HG02759 (cell line): Measurements from ENCODE around the gene DIRAS2.
"Not testable (repeated sequence)": the region's sequence is repeated elsewhere in the genome, so short reads cannot be mapped to it uniquely, and the experiment has no call there.

Experiments used
- ATAC-seq: cut with Tn5 transposase; IDR thresholded peaks from one replicate; pipeline ENCODE4 v1.9.1; 2021; ENCODE audit warnings: mild to moderate bottlenecking, moderate library complexity; ENCODE audit not compliant: unreplicated experiment

Gene DIRAS2, protein sequence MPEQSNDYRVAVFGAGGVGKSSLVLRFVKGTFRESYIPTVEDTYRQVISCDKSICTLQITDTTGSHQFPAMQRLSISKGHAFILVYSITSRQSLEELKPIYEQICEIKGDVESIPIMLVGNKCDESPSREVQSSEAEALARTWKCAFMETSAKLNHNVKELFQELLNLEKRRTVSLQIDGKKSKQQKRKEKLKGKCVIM

DNA sequence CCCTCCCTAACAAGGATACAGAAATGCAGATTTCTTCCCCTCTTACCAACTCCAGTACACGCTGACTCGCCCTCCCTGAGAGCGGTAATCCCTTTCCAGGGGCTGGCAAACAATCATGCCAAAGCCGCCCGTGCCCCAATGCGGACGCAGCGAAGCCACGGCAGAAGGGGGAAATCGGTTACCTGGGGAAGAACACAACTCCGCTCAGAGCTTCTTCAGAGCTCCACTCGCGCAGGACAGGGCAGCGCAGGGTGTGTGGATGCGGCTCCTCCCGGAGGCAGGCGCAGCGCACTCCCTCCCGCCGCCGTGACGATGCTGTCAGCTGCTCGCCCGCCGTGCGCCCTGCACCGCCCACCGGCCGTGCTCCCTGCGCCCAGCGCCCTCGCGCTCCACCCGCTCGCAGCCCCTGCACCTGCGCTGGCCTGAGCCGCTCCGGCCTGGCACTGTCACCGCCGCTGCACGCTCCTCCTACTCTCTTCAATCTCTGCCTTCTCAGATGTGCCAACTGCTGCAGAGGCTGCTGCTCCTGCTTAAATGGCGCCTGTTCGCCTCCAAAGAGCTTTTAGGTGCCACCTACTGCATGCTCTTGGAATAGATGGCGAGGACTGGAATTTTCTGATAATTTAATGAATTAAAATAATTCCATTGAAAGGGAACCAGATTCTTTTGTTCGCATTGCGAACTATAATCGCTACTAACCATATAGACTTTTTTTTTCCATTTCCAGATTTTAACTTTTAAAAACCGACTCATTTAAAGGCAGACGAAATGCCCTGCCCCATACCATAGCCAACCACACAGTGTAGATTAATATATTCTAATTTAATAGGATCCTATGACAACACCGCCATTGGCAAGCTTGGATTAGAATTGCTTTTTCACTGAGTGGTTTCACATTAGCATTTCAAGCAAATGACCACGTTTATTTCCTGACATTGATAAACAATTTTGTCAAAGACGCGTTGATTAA, at the start of gene DIRAS2:
DIRAS2 (minus strand) TSS at position 255 of the 970 bp plus-strand sequence. CDS start 28,997 bp downstream, outside the sequence.
- ATAC-seq: peak; percentile 63

DNA sequence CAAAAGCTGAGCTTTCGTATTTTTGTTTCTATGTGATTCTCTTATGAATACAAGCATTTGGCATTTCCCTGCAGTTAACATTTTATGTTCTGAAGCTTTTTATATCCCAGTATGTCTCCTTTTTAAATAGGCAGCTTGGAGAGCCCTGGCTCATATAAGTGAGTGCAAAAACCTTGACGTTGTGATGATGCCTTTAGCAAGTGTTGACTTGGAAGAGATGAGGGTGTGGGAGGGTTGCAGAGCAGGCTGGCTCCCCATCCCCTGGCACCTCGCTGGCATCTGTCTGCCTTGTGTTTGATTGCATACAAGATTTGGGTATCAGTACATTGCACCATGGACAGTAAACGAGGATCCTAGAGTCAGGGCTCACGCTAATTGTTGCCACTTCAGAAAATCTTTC, 42.1 kb upstream of the DIRAS2 start:
- ATAC-seq: no peak

DNA sequence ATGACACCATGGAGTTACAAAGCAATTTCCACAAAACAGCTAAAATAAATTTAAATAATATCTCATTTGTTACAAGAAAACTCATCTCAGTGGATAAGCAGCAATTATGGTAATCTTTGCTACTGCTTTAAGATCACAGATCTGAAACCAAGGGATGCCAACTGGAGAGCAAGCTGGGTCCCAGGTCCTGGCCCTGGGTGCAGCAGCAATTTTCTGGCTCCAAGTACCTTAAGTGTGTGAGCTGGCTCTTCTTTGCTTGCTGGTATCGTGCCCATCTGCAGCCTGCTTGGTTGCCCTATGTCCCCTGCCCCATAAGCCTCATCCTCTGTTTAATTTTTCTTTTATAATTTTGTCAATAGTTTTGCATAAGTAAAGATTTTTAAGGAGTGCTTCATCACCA, 41.5 kb upstream of the DIRAS2 start:
- no peak for ATAC-seq

DNA sequence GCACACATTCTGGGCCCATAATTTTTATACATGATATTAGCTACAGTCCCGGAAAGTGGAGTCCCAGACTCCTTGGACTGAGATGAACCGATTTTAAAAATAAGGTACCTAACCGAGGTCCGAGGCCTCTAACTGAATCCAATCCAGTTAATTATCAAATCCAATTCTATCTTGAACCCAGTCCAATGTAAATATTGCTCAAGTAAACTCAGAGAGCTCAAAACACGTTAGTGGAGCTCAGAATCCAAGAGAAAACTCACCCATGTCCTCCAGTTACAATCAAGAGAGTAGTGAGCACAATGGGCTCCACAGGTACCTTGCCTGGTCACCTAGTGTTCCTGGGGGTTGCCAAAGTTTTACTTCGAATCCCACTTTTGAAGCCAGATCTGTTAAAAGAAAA, 37.9 kb upstream of the DIRAS2 start:
- ATAC-seq: no peak

DNA sequence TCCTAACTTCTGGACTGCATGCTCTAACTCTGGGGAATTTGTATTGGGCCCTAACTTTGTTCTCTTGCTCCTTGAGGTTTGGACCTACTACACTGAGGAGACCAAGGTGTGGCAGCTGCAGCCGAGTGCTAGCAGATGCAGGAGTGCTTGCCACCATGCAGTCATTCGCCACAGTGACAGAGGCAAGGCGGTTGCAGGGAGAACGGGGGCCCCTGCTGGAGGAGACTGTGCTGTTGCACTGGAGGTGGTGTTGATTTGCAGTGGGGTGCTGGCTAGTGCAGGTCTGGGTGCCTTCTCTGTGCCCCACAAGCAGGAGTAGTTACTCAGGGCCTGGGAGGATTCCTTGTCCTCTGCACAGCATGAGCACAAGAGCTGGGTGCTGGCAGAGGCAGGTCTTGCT, 22.4 kb upstream of the DIRAS2 start:
- ATAC-seq: no peak

DNA sequence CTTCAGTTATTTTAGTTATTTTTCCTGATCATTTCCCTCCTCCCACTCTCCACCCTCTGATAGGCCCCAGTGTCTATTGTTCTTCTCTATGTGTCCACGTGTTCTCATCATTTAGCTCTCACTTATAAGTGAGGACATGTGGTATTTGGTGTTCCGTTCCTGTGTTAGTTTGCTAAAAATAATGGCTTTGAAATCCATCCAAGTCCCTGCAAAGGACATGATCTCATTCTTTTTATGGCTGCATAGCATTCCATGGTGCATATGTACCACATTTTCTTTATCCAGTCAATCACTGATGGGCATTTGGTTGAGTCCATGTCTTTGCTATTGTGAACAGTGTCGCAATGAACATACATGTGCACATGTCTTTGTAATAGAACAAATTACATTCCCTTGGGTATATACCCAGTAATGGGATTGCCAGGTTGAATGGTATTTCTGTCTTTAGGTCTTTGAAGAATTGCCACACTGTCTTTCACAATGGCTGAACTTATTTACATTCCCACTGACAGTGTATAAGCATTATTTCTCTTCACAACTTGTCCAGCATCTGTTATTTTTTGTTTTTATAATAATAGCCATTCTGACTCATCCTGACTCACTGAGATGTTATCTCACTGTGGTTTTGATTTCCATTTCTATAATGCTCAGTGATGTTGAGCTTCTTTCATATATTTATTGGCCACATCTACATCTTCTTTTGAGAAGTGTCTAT, 17.2 kb upstream of the DIRAS2 start:
- ATAC-seq: no peak

DNA sequence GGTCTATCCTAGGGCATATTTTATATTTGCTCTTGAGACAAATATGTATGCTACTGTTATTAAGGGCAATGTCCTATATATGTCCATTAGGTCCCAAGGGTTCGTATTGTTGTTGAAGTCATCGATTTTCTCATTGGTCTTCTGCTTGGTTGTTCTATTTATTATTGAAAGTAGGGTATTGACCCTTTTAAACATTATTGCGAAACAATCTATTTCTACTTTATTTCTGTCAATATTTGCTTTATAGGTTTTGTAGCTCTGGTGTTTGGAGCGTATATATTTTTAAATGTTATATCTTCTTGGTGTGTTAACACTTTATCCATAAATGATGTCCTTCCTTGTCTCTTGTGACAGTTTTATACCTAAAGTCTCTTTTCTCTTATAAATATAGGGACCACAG, 16.2 kb upstream of the DIRAS2 start:
- no peak for ATAC-seq

DNA sequence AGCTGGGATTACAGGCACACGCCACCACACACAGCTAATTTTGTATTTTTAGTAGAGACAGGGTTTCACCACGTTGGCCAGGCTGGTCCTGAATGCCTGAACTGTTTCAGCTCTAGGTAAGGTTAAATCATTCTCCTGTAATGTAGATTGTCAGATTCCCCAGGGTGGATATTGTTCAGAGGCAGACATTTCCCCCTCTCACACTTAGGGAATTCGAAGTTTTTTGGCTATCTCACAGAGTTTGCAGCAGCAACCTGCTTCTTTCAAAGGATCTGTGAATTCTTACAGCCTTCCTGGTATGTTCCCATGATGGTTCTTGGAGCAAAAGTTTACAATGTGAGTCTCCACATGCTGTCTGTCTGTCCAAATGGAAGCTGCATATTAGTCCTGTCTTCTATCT, 15.6 kb upstream of the DIRAS2 start:
- ATAC-seq: no peak

DNA sequence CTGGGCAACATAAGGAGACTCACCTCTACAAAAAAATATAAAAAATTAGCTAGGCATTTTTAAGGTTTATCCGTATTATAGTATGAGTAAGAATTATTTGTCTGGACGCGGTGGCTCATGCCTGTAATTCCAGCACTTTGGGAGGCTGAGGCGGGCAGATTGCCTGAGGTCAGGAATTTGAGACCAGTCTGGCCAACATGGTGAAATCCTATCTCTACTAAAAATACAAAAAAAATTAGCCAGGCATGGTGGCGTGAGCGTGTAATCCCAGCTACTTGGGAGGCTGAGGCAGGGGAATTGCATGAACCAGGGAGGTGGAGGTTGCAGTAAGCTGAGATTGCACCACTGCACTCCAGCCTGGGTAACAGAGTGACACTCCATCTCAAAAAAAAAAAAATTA, 14.3 kb upstream of the DIRAS2 start:
- not testable (repeated sequence) for ATAC-seq

DNA sequence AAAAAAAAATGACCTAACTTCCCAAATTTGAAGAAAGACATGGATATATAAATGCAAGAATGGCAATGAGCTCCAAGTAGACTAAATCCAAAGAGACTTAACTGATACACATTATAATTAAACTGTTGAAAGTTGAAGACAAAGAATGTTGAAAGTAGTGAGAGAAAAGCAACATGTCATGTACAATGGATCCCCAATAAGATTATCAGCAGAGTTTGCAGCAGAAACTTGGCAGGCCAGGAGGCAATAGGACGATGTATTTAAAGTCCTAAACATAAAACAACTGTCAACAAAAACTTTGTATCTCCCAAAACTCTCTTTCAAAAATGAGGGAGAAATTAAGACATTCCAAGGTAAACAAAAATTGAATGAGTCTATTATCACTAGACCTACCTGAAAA, 8.6 kb upstream of the DIRAS2 start:
- ATAC-seq: no peak

DNA sequence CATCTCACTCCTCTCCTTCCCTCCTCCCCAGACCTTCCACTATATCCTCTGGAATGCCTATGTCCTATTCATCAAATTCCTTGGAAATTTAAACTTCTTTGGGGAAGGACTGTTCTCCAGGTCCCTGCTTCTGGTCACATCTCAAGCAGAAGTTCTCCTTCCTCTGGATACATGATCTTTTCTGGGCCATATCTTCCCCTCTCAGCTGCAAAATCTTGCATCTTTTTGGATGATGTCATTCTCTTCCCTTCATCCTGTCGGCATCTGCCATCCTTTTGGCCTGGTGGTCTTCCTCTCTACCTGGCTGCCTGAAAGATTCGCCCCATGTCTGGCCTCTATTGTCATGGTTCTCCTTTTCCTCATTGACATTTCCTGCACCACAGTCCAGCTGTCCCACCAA, 5.2 kb upstream of the DIRAS2 start:
- ATAC-seq: no peak

DNA sequence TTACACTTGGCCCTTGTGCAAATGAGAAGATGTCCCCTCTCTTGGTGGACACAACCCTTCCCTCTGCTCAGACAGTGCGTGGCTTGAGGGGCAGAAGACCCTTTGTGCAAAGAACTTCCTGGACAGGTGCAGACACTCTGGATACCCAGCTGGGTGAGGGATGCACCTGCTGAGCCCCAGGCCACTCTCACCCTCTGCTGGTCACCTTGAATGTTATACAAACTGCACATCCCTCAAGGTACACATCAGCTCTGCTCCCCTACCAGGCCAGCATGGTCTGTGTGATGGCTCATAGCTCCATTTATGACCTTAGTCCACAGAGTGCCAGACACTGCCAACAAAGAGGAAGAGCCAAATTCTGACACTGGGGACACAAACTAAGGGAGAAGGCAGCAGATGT, 3.1 kb upstream of the DIRAS2 start:
- ATAC-seq: no peak

DNA sequence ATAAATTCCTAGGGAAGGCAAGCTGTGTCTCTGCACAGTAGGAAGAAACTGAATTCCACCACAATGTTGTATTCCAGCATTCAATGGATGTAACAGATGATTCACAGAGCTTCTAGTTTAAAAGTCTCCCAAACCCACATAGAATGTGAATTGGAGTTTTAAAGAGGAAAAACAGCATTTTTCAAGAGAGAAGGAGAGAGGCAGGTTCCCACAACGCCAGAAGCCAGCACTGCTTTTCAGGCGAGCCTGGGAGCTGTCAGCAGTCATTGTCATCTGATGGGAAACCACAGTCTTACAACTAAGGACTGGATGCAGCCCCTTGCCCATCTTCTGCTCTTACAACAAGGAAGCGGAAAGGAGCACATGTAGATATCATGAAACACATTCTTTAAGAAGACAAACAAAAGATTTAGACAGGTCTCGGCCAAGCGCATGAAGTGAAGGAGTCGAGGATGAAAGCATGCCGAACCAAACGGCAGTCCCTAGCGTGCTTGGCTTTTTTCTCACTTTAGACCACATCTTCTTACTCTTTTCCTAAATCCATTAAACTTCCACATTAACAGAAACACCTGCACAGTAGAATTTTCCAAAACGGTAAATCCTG, 638 bp downstream of the DIRAS2 start:
- ATAC-seq: no peak

DNA sequence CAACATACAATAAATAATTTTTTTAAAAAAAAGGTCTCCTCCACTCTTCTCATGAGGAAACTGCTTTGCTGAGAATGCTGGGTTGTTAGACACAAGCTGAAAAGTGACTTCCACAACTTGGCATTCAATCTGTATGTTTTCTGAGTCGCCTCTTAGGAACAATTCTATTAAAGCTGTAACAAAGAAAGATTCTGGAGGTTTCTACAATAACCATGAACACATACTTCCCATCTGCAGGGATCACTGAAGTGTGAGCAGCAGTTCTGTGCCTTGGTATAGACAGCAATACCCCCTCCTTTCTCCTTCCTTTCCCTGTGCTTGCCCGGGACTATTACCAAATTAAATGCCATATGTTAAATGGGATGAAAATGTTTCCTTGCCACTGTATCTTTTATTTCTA, 1.5 kb downstream of the DIRAS2 start:
- no peak for ATAC-seq

DNA sequence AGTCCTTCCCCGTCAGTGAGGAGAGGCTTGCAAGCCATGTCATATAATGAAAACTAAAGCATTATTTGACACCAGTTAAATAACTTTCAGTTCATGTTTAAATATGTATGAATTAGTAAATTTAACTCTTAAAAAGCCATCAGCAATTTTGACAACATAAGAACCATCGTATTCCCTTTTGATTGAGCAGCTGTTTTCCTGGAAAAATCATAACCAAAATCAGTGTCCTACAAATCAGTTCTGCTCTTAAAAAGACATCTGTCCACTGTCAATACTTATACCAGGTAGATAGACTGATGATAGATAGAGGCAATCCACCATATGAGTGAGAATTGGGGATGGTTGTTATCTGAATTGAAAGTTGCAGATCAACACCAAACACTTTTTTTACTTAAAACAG, 2.3 kb downstream of the DIRAS2 start:
- no peak for ATAC-seq

DNA sequence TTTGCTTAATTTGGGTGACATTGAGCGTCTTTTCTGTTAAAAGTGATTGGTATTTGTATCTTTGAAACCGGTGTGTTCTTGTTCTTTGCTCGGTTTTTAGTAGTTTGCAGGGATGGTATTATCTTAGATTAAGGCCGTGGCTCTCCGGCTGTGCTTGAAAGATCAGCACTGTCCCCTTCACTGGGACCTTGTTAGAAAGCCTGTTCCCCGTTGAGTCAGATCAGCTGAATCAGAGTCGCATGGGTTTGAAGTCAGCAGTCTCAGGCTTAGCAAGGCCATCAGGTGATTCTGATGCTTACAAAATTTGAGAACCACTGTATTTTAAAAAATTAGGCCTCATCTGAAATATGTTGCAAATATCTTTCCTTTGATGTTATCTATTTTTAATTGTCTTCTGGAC, 5.0 kb downstream of the DIRAS2 start:
- ATAC-seq: no peak

DNA sequence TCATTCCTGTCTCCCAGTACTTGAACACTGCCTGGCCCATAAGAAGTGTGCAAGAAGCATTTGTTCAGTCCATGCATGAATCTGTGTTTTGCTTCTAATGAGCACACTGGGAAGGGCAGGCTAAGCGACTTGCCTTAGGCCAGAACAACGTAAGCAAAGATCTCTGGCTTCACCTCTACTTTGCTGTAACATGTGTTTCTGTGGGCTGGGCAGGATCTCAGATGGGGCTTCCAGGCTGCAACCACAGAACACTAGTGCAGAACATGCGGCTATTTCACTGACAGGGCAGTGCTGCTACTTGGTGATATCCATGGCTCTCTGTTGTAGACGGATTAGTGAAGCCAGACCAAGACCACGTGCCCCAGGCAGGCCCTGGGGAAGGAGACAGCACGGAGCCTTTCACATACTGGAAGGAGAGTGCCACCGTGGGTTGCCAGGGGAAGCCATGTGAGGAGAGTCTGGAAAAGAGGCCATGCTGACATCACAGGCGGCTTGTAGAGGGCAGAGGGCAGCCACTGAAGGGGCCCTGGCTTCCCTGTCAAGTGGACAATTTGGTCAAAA, 9.9 kb downstream of the DIRAS2 start:
- no peak for ATAC-seq

DNA sequence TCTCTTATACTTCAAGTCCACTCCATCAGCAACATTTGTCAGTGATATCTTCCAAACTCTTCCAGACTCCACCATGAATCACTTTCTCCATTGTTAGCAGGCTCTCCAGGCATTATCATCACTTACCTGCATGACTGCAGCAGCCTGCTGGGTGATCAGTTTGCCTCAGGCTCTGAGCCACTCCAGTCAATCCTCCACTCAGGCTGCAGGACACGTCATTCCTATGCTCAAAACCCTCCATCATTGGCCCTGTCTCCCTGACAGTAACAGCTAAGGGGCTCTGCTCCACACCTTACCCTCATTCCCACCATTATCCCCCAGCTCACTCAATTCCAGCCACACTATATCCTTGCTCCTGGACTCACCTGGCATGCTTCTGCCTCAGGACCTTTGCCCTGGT, 10.7 kb downstream of the DIRAS2 start:
- ATAC-seq: no peak

DNA sequence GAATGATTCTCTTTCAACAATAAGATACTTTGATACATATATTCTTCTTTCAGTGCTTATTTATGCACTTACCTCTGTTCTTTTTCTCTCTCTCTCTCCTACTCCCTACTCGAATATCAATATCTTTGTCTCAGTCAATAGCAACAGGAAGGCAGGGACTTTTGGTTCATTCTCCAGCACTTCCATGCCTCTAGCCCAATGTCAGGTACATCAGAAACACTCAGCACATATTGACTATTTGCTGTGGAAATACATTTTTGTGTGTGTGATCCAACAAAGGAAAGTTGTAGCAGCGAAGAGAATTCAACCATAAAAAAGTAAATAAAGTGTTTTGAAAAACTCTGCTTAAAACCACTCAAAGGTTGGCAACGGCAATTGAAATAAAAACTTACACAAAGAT, 12.6 kb downstream of the DIRAS2 start:
- no peak for ATAC-seq

DNA sequence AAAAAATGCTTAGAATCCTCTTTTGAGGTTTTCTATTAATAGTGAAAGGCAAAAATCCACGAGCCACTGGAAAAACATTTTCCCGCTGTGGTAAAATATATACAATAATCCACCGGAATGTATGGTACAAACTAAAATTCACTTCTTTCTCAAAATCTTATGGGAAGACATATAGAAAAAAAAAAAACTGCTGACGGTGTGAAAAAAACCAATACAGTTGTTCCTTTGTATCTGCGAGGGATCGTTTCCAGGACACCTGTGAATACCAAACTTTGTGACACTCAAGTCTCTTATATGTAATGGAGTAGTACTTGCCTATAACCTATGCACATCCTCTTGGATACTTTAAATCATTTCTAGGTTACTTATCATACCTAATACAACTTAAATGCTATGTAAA, 13.3 kb downstream of the DIRAS2 start:
- ATAC-seq: no peak

DNA sequence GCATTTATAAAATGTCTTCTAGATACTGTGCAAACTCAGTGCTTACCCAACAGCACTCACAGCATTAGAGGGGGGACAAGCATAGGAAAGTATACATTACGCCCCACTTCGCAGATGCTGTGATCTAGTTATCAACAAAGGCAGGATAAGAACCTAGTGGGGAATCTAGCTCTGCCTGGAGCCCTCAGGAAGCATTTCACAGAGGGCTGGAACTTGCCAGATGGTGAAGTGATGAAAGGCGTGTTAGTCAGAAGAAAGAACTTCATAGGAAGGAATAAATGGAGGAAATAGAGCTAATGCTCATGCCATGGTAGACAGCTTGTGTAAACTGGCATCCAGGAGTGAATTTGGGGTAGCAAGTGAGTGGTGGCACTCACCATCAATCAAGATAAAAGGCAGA, 25.8 kb downstream of the DIRAS2 start:
- no peak for ATAC-seq
